Upper lobe of left lung (tissue), 4 donors: ENCODE data around the gene TLR10.
A peak's percentile ranks its signal among the peaks of the same experiment; 100 is the strongest.

Experiments
- POLR2A ChIP-seq, 4 donors: fragments of 450-650 bp; IDR thresholded peaks; one replicate each; pipeline ENCODE4 v1.5.1; 2016 to 2017; ENCODE audit warnings: antibody characterized with exemption in 4 of 4, mild to moderate bottlenecking in 2 of 4
- TF ChIP-seq, protein P1 (sequence below), 6 experiments: fragments of 450-650 bp in 4 of 6; fragments of 200-600 bp in 2 of 6; sonication (generic) in 2 of 6; IDR thresholded peaks; one replicate each; pipeline ENCODE4 v1.5.1; 2016 to 2019; ENCODE audit warnings: antibody characterized with exemption in 6 of 6

DNA sequence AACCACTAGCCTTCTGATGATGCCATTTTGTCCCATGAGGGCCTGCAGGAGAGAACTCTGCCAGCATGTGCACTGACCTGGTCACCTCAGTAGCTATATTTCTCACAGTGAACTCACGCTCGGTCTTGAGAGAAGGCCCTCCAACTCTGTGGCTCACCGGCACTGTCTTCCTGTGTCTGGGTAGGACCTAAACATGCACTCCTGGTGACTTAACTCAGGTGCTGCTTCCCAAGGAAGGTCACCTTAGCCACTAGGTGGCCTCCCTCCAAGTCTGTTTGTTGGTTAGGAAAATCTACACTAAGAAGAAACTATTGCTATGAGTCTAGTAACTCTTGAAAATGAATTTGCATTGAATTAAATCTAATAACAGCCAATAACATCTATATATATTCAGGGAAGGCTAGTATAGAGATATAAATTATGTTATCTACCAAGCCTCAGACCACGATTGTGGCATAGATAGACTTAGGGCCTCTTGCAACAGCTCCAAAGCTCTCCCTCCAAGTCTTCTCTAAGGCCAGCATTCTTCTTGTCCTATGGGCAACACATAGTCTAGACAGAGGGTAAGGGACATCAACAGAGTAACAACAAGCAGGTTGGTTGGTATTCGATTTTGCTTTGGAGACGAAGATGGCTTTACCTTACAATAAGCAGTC is 24.7 kb downstream of the TLR10 start:
- no peak for TF ChIP-seq POLR2A (IDR thresholded peaks at IDR 0.05)
- TF ChIP-seq, protein P1, sequence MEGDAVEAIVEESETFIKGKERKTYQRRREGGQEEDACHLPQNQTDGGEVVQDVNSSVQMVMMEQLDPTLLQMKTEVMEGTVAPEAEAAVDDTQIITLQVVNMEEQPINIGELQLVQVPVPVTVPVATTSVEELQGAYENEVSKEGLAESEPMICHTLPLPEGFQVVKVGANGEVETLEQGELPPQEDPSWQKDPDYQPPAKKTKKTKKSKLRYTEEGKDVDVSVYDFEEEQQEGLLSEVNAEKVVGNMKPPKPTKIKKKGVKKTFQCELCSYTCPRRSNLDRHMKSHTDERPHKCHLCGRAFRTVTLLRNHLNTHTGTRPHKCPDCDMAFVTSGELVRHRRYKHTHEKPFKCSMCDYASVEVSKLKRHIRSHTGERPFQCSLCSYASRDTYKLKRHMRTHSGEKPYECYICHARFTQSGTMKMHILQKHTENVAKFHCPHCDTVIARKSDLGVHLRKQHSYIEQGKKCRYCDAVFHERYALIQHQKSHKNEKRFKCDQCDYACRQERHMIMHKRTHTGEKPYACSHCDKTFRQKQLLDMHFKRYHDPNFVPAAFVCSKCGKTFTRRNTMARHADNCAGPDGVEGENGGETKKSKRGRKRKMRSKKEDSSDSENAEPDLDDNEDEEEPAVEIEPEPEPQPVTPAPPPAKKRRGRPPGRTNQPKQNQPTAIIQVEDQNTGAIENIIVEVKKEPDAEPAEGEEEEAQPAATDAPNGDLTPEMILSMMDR (IDR thresholded peaks at IDR 0.05), result peak in 1 of 6 experiments; percentile 18
